SH-SY5Y (cell line): ENCODE results near the gene PRUNE1.

ENCODE experiments used
- GATA2 ChIP-seq: IDR thresholded peaks from 2 replicates; pipeline ENCODE4 v1.6.1; 2011; ENCODE audit warnings: mild to moderate bottlenecking, low read depth, low read length
- GATA3 ChIP-seq: IDR thresholded peaks from 2 replicates; pipeline ENCODE4 v1.6.1; 2011; ENCODE audit warnings: low read depth, mild to moderate bottlenecking, low read length, moderate library complexity

The PRUNE1 gene

GRCh38 chr1:151047925-151048644 is 39.8 kb downstream of the PRUNE1 start:
- TF ChIP-seq GATA3 (no peak), GATA2 (no peak)

GRCh38 chr1:151048645-151049032 is 40.4 kb downstream of the PRUNE1 start:
- TF ChIP-seq GATA2: no peak
- no peak for TF ChIP-seq GATA3

- no peak for TF ChIP-seq GATA2
- no peak for TF ChIP-seq GATA3
Measured at GRCh38 chr1:151049458-151049857, 41.2 kb downstream of the PRUNE1 start.

- TF ChIP-seq GATA2 (no peak), GATA3 (no peak)
Measured at GRCh38 chr1:151050051-151050688, 41.9 kb downstream of the PRUNE1 start.

- TF ChIP-seq GATA2 (no peak), GATA3 (no peak)
Measured at GRCh38 chr1:151051356-151052009, 43.2 kb downstream of the PRUNE1 start.

GRCh38 chr1:151054971-151055547 is 46.8 kb downstream of the PRUNE1 start:
- TF ChIP-seq GATA2 (no peak), GATA3 (no peak)

GRCh38 chr1:151055581-151055980 is 47.3 kb downstream of the PRUNE1 start:
- no peak for TF ChIP-seq GATA3
- TF ChIP-seq GATA2: no peak

- TF ChIP-seq GATA2 (no peak), GATA3 (no peak)
Measured at GRCh38 chr1:151056149-151056548, 47.9 kb downstream of the PRUNE1 start.

GRCh38 chr1:151058692-151059091 is 50.4 kb downstream of the PRUNE1 start:
- no peak for TF ChIP-seq GATA3
- TF ChIP-seq GATA2: no peak

- TF ChIP-seq GATA2 (no peak), GATA3 (no peak)
Measured at GRCh38 chr1:151059109-151060006, 51.1 kb downstream of the PRUNE1 start, which contains the start of gene CDC42SE1. CDC42SE1 (minus strand) TSS chr1:151059622; CDS start chr1:151055730, 3,892 bp downstream.

GRCh38 chr1:151060007-151060656 is 51.9 kb downstream of the PRUNE1 start, which contains the start of gene MLLT11:
MLLT11 (plus strand) TSS chr1:151060397; CDS start chr1:151067225, 6,828 bp downstream.
- TF ChIP-seq GATA3 (no peak), GATA2 (0 out of 2 replicates have a peak, but pooled peaks have one; percentile 15)

GRCh38 chr1:151060657-151061421 is 52.6 kb downstream of the PRUNE1 start:
- TF ChIP-seq GATA2 (peak; percentile 36), GATA3 (no peak)
